HG03139 (cell line): ENCODE measurements around the gene EVA1A.

Source experiments
- ATAC-seq: cut with Tn5 transposase; IDR thresholded peaks from one replicate; pipeline ENCODE4 v1.9.1; 2021; ENCODE audit not compliant: unreplicated experiment

Gene EVA1A

DNA sequence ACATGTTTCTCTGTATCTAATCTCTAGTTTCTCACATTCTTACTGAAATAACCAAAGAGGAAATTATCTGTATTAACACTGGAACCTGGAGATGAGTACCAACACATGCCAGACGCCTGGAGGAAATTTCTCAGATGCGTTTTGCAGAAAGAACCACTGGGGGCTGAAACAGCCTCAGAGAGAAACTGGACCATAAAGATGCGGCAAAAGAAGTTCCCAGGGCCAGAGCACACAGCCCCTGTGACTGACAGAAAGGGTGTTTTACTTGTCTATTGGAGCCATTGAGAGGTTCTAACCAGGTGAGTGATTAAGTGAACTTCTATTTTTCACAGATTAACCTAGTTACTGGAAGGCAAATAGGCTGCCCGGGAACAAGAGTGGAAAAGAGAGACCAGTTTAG, 103.9 kb downstream of the EVA1A start:
- no peak for ATAC-seq

DNA sequence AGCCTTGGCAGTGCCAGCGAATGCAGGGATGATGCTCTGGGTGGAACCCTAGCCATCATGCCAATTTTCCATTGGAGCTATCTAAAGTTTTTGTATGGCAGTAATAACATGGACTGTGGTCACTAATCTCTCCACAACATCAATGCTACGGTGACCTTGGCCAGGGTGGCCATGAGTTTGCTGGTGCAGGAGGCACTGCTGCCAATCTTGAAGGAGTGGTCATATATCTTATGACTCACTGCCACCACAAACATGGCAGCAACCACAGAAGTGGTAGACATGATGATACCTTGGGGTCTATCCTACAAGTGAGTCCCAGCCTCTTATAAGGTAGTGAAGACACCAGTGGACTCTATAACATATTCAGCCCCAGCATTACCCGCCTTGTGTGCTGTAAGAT, 104.6 kb downstream of the EVA1A start:
- no peak for ATAC-seq

- ATAC-seq: no peak
Observed at GRCh38 chr2:75454241-75454620, 106.5 kb downstream of the EVA1A start.

DNA sequence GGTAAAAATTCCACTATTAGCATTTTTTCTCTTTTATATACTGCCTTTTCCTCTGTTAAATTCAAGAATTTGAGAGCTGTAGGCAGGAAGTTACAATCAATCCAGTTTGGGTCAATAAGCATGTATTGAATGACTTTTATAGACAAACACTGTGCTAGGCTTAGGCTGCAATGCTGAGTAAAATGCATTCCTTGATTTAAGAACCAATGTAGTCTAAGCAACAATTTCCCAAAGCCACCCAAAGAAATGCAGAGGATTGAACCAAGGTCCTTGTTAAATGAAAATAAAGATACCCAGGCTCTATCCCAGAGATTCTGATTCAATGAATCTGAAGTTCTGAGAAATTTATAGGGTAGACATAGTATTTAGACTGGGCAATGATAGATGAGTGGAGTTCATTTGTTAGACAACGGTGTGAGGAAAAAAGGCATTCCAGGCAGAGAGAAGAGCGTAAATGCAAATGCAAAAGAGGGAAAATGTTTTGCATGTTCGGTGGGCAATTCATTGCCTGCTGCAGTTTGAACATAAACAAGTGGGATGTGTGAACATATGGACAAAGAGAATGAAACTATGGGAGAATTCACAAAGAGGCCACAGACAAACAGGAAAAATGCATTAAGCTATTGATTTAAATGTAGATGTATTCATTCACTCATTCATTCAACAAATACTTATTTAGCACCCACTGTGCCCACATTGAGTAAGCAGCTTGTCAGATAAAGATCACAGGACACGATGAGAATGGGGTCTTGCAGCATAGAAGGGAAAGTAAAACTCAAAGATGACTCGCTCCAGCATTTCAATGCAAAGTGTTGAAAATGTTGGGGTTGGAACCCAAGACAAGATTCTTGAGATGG, 107.1 kb downstream of the EVA1A start:
- no peak for ATAC-seq

DNA sequence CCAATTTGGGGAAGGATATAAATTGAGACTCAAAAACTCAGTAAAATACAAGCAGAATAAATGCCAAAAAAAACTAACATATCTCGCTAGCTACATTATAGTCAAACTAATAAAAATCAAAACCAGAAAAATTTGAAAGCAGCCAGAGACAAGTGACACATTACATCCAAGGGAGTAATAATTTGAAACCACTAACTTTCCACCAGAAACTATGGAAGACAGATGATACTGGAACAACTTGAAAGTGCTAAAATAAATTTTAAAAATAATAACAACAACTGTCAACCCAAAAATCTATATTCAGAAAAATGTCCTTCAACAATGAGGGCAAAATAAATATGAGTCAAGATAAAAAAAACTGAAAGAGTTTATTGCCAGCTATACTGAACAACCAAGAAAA, 110.7 kb downstream of the EVA1A start:
- no peak for ATAC-seq

- no peak for ATAC-seq
Observed at GRCh38 chr2:75447176-75447575, 113.6 kb downstream of the EVA1A start.
